ENCODE results near the gene TMIGD1.

TMIGD1 gene

GRCh38 chr17:30326809-30327208 lies 7.0 kb downstream of the TMIGD1 start:
- DNase-seq, result no peak

- no peak for DNase-seq
Measured at GRCh38 chr17:30324723-30325122, 9.1 kb downstream of the TMIGD1 start.

GRCh38 chr17:30323895-30324319 lies 9.9 kb downstream of the TMIGD1 start:
- peak; percentile 55 for DNase-seq

GRCh38 chr17:30323262-30323894 lies 10.5 kb downstream of the TMIGD1 start:
- DNase-seq, result peak; percentile 22

- DNase-seq, result no peak
Measured at GRCh38 chr17:30321314-30321713, 12.5 kb downstream of the TMIGD1 start.

- DNase-seq, result no peak
Measured at GRCh38 chr17:30318155-30318554, 15.7 kb downstream of the TMIGD1 start.

- DNase-seq, result no peak
Measured at GRCh38 chr17:30316736-30317135, 17.1 kb downstream of the TMIGD1 start.

GRCh38 chr17:30315106-30315505 lies 18.8 kb downstream of the TMIGD1 start:
- no peak for DNase-seq

GRCh38 chr17:30314474-30314873 lies 19.4 kb downstream of the TMIGD1 start:
- DNase-seq, result no peak

- no peak for DNase-seq
Measured at GRCh38 chr17:30312226-30312625, 21.6 kb downstream of the TMIGD1 start.

GRCh38 chr17:30310562-30310961 lies 23.3 kb downstream of the TMIGD1 start:
- DNase-seq, result no peak

- DNase-seq, result no peak
Measured at GRCh38 chr17:30309591-30309990, 24.3 kb downstream of the TMIGD1 start.

GRCh38 chr17:30308406-30308805 lies 25.5 kb downstream of the TMIGD1 start:
- DNase-seq, result no peak

GRCh38 chr17:30304778-30305177 lies 29.1 kb downstream of the TMIGD1 start:
- no peak for DNase-seq

GRCh38 chr17:30302241-30302640 lies 31.6 kb downstream of the TMIGD1 start:
- no peak for DNase-seq

- DNase-seq, result no peak
Measured at GRCh38 chr17:30300818-30301217, 33.0 kb downstream of the TMIGD1 start.

- DNase-seq, result no peak
Measured at GRCh38 chr17:30299000-30299399, 34.9 kb downstream of the TMIGD1 start.

GRCh38 chr17:30297715-30298114 lies 36.1 kb downstream of the TMIGD1 start:
- DNase-seq, result no peak

- no peak for DNase-seq
Measured at GRCh38 chr17:30296499-30297080, 37.3 kb downstream of the TMIGD1 start.

- DNase-seq, result no peak
Measured at GRCh38 chr17:30292286-30292858, 41.5 kb downstream of the TMIGD1 start.

GRCh38 chr17:30291543-30292285 lies 42.1 kb downstream of the TMIGD1 start, which contains the start of gene BLMH:
Gene BLMH, minus strand, starts transcription at chr17:30291944. Its CDS starts 125 bp downstream, at chr17:30291819.
- DNase-seq, result peak; percentile 90

- peak; percentile 53 for DNase-seq
Measured at GRCh38 chr17:30290696-30291542, 42.9 kb downstream of the TMIGD1 start.

GRCh38 chr17:30290077-30290476 lies 43.8 kb downstream of the TMIGD1 start:
- DNase-seq, result no peak
